ENCODE results near the gene SUSD5. TPM values are rescaled to one million over a fixed set of nuclear protein-coding genes. Genes with fewer than 3 reads are reported as not detected.

SUSD5 gene
- total and polyA plus RNA-seq, 2 experiments from 2014 or later = 1.4 to 3.6 TPM

DNA sequence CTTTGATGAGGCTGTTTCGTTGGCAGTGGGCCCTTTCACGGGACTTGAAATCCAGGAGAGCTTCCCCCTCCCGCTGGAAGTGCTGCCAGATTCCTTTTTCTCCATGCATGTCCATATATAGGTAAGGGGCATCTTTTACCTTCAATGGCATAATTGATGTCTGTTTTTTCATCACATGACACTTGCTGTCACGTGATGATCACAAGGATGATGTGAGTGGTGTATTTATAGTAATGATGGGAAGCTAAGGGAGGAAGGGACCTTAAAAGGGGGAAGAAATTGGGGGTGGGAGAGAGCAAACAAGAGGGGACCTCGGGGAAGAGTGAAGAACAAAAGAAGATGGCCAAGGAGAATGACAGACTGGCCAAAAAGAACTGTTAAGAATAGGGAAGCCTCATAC lies 11.3 kb upstream of the SUSD5 start (continued):
- TF ChIP-seq POLR2AphosphoS5 (IDR thresholded peaks at IDR 0.05; ENCODE audit: low read depth) = no peak

DNA sequence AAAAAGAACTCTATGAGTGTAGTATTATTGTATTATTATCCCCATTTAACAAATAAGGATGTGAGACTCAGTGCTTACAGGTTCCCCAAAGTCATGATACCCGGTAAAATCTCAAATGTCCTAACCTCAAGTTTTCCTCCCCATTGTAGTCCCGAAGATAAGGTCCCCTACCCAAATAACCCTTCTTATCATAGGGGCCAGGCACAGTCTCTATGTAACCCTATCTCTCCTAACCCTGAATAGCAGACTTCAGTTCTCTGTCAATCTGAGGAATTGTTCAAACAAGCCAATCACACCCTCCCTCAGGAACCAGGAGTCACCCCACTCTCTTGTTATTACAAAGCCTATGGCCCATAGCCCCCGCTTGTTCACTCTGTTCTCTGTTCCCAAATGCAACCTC lies 10.5 kb upstream of the SUSD5 start:
- H3K9me3 Mint-ChIP-seq = no peaks in the 10 kb centered on the region
- DNase-seq (ENCODE audit: low spot score) = no peak
- Histone ChIP-seq H2AFZ (0 out of 2 replicates have a peak overlapping the region, but pooled peaks have one; percentile 84), H3K79me2 (replicated peaks; ENCODE audit: insufficient read depth) (no peaks in the 10 kb centered on the region), H3F3A (replicated peaks; ENCODE audit: low read depth) (no peaks in the 10 kb centered on the region), H3K4me2 (no peak overlapping the region), H3K36me3 (ENCODE audit: insufficient read depth) (no peaks in the 10 kb centered on the region), H3K4me3 (no peak overlapping the region), H3K4me1 (ENCODE audit: insufficient read depth) (0 out of 2 replicates have a peak, but pooled peaks cover 6% of the 10 kb centered on the region), H3K9me2 (ENCODE audit: insufficient read depth) (no peaks in the 10 kb centered on the region), H3K27me3 (ENCODE audit: insufficient read depth) (no peaks in the 10 kb centered on the region), H3K27ac (ENCODE audit: low read depth) (no peak overlapping the region), H4K20me1 (replicated peaks; ENCODE audit: insufficient read depth) (no peaks in the 10 kb centered on the region)
- H3K4me3 Mint-ChIP-seq = no peak overlapping the region
- no peaks in the 10 kb centered on the region; the same call in 2 of the 3 replicates for H3K4me1 Mint-ChIP-seq
- no peak for ATAC-seq
- TF ChIP-seq, protein P1, sequence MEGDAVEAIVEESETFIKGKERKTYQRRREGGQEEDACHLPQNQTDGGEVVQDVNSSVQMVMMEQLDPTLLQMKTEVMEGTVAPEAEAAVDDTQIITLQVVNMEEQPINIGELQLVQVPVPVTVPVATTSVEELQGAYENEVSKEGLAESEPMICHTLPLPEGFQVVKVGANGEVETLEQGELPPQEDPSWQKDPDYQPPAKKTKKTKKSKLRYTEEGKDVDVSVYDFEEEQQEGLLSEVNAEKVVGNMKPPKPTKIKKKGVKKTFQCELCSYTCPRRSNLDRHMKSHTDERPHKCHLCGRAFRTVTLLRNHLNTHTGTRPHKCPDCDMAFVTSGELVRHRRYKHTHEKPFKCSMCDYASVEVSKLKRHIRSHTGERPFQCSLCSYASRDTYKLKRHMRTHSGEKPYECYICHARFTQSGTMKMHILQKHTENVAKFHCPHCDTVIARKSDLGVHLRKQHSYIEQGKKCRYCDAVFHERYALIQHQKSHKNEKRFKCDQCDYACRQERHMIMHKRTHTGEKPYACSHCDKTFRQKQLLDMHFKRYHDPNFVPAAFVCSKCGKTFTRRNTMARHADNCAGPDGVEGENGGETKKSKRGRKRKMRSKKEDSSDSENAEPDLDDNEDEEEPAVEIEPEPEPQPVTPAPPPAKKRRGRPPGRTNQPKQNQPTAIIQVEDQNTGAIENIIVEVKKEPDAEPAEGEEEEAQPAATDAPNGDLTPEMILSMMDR (conservative IDR thresholded peaks at IDR 0.05; ENCODE audit: low read depth in 2 of 2) = no peak
- TF ChIP-seq EZH2 (IDR thresholded peaks at IDR 0.05; ENCODE audit: low read depth, unreplicated experiment) (no peak), STAT1 (IDR thresholded peaks at IDR 0.05; ENCODE audit: unreplicated experiment) (no peak), NANOG (IDR thresholded peaks at IDR 0.05; ENCODE audit: borderline replicate concordance) (no peak), CREB1 (CRISPR knock-in tag; IDR thresholded peaks at IDR 0.05; ENCODE audit: low read depth) (no peak), ZNF114 (CRISPR knock-in tag; IDR thresholded peaks at IDR 0.05) (no peak), JUNB (IDR thresholded peaks at IDR 0.05; ENCODE audit: unreplicated experiment) (no peak), EZH2phosphoT487 (IDR thresholded peaks at IDR 0.05; ENCODE audit: unreplicated experiment) (no peak), POLR2AphosphoS5 (IDR thresholded peaks at IDR 0.05; ENCODE audit: low read depth) (no peak), ZNF331 (CRISPR knock-in tag; IDR thresholded peaks at IDR 0.05; ENCODE audit: low read depth) (no peak)
- TF ChIP-seq, protein P2, sequence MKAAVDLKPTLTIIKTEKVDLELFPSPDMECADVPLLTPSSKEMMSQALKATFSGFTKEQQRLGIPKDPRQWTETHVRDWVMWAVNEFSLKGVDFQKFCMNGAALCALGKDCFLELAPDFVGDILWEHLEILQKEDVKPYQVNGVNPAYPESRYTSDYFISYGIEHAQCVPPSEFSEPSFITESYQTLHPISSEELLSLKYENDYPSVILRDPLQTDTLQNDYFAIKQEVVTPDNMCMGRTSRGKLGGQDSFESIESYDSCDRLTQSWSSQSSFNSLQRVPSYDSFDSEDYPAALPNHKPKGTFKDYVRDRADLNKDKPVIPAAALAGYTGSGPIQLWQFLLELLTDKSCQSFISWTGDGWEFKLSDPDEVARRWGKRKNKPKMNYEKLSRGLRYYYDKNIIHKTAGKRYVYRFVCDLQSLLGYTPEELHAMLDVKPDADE (IDR thresholded peaks at IDR 0.05) = no peak
- TF ChIP-seq, protein P3, sequence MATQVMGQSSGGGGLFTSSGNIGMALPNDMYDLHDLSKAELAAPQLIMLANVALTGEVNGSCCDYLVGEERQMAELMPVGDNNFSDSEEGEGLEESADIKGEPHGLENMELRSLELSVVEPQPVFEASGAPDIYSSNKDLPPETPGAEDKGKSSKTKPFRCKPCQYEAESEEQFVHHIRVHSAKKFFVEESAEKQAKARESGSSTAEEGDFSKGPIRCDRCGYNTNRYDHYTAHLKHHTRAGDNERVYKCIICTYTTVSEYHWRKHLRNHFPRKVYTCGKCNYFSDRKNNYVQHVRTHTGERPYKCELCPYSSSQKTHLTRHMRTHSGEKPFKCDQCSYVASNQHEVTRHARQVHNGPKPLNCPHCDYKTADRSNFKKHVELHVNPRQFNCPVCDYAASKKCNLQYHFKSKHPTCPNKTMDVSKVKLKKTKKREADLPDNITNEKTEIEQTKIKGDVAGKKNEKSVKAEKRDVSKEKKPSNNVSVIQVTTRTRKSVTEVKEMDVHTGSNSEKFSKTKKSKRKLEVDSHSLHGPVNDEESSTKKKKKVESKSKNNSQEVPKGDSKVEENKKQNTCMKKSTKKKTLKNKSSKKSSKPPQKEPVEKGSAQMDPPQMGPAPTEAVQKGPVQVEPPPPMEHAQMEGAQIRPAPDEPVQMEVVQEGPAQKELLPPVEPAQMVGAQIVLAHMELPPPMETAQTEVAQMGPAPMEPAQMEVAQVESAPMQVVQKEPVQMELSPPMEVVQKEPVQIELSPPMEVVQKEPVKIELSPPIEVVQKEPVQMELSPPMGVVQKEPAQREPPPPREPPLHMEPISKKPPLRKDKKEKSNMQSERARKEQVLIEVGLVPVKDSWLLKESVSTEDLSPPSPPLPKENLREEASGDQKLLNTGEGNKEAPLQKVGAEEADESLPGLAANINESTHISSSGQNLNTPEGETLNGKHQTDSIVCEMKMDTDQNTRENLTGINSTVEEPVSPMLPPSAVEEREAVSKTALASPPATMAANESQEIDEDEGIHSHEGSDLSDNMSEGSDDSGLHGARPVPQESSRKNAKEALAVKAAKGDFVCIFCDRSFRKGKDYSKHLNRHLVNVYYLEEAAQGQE (IDR thresholded peaks at IDR 0.05; ENCODE audit: unreplicated experiment) = no peak
- TF ChIP-seq, protein P4, sequence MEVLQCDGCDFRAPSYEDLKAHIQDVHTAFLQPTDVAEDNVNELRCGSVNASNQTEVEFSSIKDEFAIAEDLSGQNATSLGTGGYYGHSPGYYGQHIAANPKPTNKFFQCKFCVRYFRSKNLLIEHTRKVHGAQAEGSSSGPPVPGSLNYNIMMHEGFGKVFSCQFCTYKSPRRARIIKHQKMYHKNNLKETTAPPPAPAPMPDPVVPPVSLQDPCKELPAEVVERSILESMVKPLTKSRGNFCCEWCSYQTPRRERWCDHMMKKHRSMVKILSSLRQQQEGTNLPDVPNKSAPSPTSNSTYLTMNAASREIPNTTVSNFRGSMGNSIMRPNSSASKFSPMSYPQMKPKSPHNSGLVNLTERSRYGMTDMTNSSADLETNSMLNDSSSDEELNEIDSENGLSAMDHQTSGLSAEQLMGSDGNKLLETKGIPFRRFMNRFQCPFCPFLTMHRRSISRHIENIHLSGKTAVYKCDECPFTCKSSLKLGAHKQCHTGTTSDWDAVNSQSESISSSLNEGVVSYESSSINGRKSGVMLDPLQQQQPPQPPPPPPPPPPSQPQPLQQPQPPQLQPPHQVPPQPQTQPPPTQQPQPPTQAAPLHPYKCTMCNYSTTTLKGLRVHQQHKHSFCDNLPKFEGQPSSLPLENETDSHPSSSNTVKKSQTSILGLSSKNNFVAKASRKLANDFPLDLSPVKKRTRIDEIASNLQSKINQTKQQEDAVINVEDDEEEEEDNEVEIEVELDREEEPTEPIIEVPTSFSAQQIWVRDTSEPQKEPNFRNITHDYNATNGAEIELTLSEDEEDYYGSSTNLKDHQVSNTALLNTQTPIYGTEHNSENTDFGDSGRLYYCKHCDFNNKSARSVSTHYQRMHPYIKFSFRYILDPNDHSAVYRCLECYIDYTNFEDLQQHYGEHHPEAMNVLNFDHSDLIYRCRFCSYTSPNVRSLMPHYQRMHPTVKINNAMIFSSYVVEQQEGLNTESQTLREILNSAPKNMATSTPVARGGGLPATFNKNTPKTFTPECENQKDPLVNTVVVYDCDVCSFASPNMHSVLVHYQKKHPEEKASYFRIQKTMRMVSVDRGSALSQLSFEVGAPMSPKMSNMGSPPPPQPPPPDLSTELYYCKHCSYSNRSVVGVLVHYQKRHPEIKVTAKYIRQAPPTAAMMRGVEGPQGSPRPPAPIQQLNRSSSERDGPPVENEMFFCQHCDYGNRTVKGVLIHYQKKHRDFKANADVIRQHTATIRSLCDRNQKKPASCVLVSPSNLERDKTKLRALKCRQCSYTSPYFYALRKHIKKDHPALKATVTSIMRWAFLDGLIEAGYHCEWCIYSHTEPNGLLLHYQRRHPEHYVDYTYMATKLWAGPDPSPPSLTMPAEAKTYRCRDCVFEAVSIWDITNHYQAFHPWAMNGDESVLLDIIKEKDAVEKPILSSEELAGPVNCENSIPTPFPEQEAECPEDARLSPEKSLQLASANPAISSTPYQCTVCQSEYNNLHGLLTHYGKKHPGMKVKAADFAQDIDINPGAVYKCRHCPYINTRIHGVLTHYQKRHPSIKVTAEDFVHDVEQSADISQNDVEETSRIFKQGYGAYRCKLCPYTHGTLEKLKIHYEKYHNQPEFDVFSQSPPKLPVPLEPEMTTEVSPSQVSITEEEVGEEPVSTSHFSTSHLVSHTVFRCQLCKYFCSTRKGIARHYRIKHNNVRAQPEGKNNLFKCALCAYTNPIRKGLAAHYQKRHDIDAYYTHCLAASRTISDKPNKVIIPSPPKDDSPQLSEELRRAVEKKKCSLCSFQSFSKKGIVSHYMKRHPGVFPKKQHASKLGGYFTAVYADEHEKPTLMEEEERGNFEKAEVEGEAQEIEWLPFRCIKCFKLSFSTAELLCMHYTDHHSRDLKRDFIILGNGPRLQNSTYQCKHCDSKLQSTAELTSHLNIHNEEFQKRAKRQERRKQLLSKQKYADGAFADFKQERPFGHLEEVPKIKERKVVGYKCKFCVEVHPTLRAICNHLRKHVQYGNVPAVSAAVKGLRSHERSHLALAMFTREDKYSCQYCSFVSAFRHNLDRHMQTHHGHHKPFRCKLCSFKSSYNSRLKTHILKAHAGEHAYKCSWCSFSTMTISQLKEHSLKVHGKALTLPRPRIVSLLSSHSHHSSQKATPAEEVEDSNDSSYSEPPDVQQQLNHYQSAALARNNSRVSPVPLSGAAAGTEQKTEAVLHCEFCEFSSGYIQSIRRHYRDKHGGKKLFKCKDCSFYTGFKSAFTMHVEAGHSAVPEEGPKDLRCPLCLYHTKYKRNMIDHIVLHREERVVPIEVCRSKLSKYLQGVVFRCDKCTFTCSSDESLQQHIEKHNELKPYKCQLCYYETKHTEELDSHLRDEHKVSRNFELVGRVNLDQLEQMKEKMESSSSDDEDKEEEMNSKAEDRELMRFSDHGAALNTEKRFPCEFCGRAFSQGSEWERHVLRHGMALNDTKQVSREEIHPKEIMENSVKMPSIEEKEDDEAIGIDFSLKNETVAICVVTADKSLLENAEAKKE (CRISPR knock-in tag; IDR thresholded peaks at IDR 0.05) = no peak
- H3K27me3 Mint-ChIP-seq (ENCODE audit: insufficient read depth, low read depth, poor library complexity) = peaks cover 4% of the 10 kb centered on the region
- no peaks in the 10 kb centered on the region for H3K36me3 Mint-ChIP-seq (ENCODE audit: low read depth)
- H3K27ac Mint-ChIP-seq = no peak overlapping the region

All from GM23338 (cell line).